ENCODE measurements around the gene OR2B2.

GRCh38 chr6:27862396-27863066 is 49.7 kb downstream of the OR2B2 start:
- TF ChIP-seq CTCF (IDR thresholded peaks at IDR 0.05) (no peak), POLR2AphosphoS5 (IDR thresholded peaks at IDR 0.05) (no peak), POLR2A (IDR thresholded peaks at IDR 0.05) (no peak)
